ENCODE data around the gene CA9. TPM values are rescaled to one million over a fixed set of nuclear protein-coding genes. Genes with fewer than 3 reads are reported as not detected.

The CA9 gene
- total and polyA plus RNA-seq, 2 experiments from 2014 or later, result 2.3 to 4.3 TPM

GRCh38 chr9:35675204-35675603 lies 1.5 kb downstream of the CA9 start:
- no peak for DNase-seq
- Histone ChIP-seq H3K4me1 (ENCODE audit: insufficient read depth) (0 out of 2 replicates have a peak, but pooled peaks cover 3% of the 10 kb centered on the region), H3K4me3 (peak overlapping the region; percentile 75), H3K4me2 (ENCODE audit: unreplicated experiment) (peak overlapping the region; percentile 87), H3K36me3 (ENCODE audit: low read depth) (no peaks in the 10 kb centered on the region), H4K20me1 (ENCODE audit: insufficient read depth) (no peaks in the 10 kb centered on the region), H3K9me3 (ENCODE audit: low read depth) (no peaks in the 10 kb centered on the region), H3K79me2 (ENCODE audit: insufficient read depth) (no peaks in the 10 kb centered on the region), H3K9me2 (ENCODE audit: insufficient read depth) (no peaks in the 10 kb centered on the region), H3K27me3 (replicated peaks; ENCODE audit: insufficient read depth) (no peaks in the 10 kb centered on the region), H3F3A (ENCODE audit: insufficient read depth) (peaks cover 26% of the 10 kb centered on the region; the same call in 1 of the 2 replicates), H3K9ac (no peak overlapping the region), H2AFZ (peak overlapping the region; percentile 97), H3K27ac (no peak overlapping the region)
- in situ Hi-C loops (cut with MboI), result no loop called here
- no peak for TF ChIP-seq EZH2 (IDR thresholded peaks at IDR 0.05; ENCODE audit: insufficient read depth, poor library complexity, severe bottlenecking)
- TF ChIP-seq EZH2phosphoT487 (IDR thresholded peaks at IDR 0.05; ENCODE audit: insufficient read depth, low read depth), result no peak
- 25 to 30% methylated on average over 12 to 13 of the region's 13 CpGs for WGBS, 2 experiments (ENCODE audit: low coverage in 1 of 2, low lambda C conversion rate in 2 of 2, missing lambda C conversion rate in 2 of 2)

GRCh38 chr9:35675732-35676392 lies 2.1 kb downstream of the CA9 start:
- H3F3A ChIP-seq (ENCODE audit: insufficient read depth), result peaks cover 33% of the 10 kb centered on the region
- no peaks in the 10 kb centered on the region for H3K27me3 ChIP-seq (replicated peaks; ENCODE audit: insufficient read depth)
- H3K27ac ChIP-seq, result no peak overlapping the region
- H3K4me1 ChIP-seq (ENCODE audit: insufficient read depth), result 0 out of 2 replicates have a peak, but pooled peaks cover 3% of the 10 kb centered on the region
- no peaks in the 10 kb centered on the region for H3K9me2 ChIP-seq (ENCODE audit: insufficient read depth)
- no peaks in the 10 kb centered on the region for H3K9me3 ChIP-seq (ENCODE audit: low read depth)
- peak; percentile 43 for DNase-seq
- WGBS, 2 experiments (ENCODE audit: low coverage in 1 of 2, low lambda C conversion rate in 2 of 2, missing lambda C conversion rate in 2 of 2), result 10 to 14% methylated on average over 35 to 49 of the region's 51 CpGs
- in situ Hi-C loops (cut with MboI), result no loop called here
- H3K4me3 ChIP-seq, result peak overlapping the region; percentile 75
- H3K36me3 ChIP-seq (ENCODE audit: low read depth), result no peaks in the 10 kb centered on the region
- H2AFZ ChIP-seq, result peak overlapping the region; percentile 97
- TF ChIP-seq EZH2phosphoT487 (IDR thresholded peaks at IDR 0.05; ENCODE audit: insufficient read depth, low read depth), result no peak
- no peak for TF ChIP-seq EZH2 (IDR thresholded peaks at IDR 0.05; ENCODE audit: insufficient read depth, poor library complexity, severe bottlenecking)
- peak overlapping the region; percentile 56 for H3K9ac ChIP-seq
- no peaks in the 10 kb centered on the region for H4K20me1 ChIP-seq (ENCODE audit: insufficient read depth)
- H3K4me2 ChIP-seq (ENCODE audit: unreplicated experiment), result peak overlapping the region; percentile 87
- H3K79me2 ChIP-seq (ENCODE audit: insufficient read depth), result no peaks in the 10 kb centered on the region

DNA sequence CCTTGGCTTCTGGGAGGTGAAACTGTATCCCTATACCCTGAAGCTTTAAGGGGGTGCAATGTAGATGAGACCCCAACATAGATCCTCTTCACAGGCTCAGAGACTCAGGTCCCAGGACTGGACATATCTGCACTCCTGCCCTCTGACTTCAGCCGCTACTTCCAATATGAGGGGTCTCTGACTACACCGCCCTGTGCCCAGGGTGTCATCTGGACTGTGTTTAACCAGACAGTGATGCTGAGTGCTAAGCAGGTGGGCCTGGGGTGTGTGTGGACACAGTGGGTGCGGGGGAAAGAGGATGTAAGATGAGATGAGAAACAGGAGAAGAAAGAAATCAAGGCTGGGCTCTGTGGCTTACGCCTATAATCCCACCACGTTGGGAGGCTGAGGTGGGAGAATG lies 5.4 kb downstream of the CA9 start:
- no peak overlapping the region for H2AFZ ChIP-seq
- H3F3A ChIP-seq (ENCODE audit: insufficient read depth), result peaks cover 64% of the 10 kb centered on the region
- no peak overlapping the region for H3K4me2 ChIP-seq (ENCODE audit: unreplicated experiment)
- DNase-seq, result no peak
- WGBS, 2 experiments (ENCODE audit: low coverage in 1 of 2, low lambda C conversion rate in 2 of 2, missing lambda C conversion rate in 2 of 2), result 88 to 92% methylated on average over 5 of the region's 5 CpGs
- H3K9ac ChIP-seq, result no peak overlapping the region
- H3K27me3 ChIP-seq (replicated peaks; ENCODE audit: insufficient read depth), result no peaks in the 10 kb centered on the region
- TF ChIP-seq EZH2phosphoT487 (IDR thresholded peaks at IDR 0.05; ENCODE audit: insufficient read depth, low read depth) (no peak), EZH2 (IDR thresholded peaks at IDR 0.05; ENCODE audit: insufficient read depth, poor library complexity, severe bottlenecking) (no peak)
- H3K9me3 ChIP-seq (ENCODE audit: low read depth), result no peaks in the 10 kb centered on the region
- no peak overlapping the region for H3K27ac ChIP-seq
- in situ Hi-C loops (cut with MboI), result no loop called here
- no peak overlapping the region for H3K4me3 ChIP-seq
- peaks cover 7% of the 10 kb centered on the region; the same call in 1 of the 2 replicates for H3K4me1 ChIP-seq (ENCODE audit: insufficient read depth)
- H3K79me2 ChIP-seq (ENCODE audit: insufficient read depth), result peaks cover 6% of the 10 kb centered on the region; the same call in 1 of the 2 replicates
- H3K36me3 ChIP-seq (ENCODE audit: low read depth), result peaks cover 24% of the 10 kb centered on the region
- no peaks in the 10 kb centered on the region for H3K9me2 ChIP-seq (ENCODE audit: insufficient read depth)
- H4K20me1 ChIP-seq (ENCODE audit: insufficient read depth), result 0 out of 2 replicates have a peak, but pooled peaks cover 14% of the 10 kb centered on the region

GRCh38 chr9:35679766-35680330 lies 6.1 kb downstream of the CA9 start:
- no peak overlapping the region for H2AFZ ChIP-seq
- DNase-seq, result no peak
- H3K27ac ChIP-seq, result no peak overlapping the region
- H3K4me1 ChIP-seq (ENCODE audit: insufficient read depth), result peaks cover 7% of the 10 kb centered on the region; the same call in 1 of the 2 replicates
- no peak for TF ChIP-seq EZH2 (IDR thresholded peaks at IDR 0.05; ENCODE audit: insufficient read depth, poor library complexity, severe bottlenecking)
- TF ChIP-seq EZH2phosphoT487 (IDR thresholded peaks at IDR 0.05; ENCODE audit: insufficient read depth, low read depth), result no peak
- no peak overlapping the region for H3K4me3 ChIP-seq
- H3F3A ChIP-seq (ENCODE audit: insufficient read depth), result peaks cover 71% of the 10 kb centered on the region
- no peaks in the 10 kb centered on the region for H3K27me3 ChIP-seq (replicated peaks; ENCODE audit: insufficient read depth)
- peaks cover 28% of the 10 kb centered on the region for H3K36me3 ChIP-seq (ENCODE audit: low read depth)
- peaks cover 13% of the 10 kb centered on the region for H3K79me2 ChIP-seq (ENCODE audit: insufficient read depth)
- no peak overlapping the region for H3K9ac ChIP-seq
- in situ Hi-C loops (cut with MboI), result no loop called here
- H3K4me2 ChIP-seq (ENCODE audit: unreplicated experiment), result no peak overlapping the region
- no peaks in the 10 kb centered on the region for H3K9me2 ChIP-seq (ENCODE audit: insufficient read depth)
- peaks cover 20% of the 10 kb centered on the region; the same call in 1 of the 2 replicates for H4K20me1 ChIP-seq (ENCODE audit: insufficient read depth)
- 85 to 86% methylated on average over 8 of the region's 8 CpGs for WGBS, 2 experiments (ENCODE audit: low coverage in 1 of 2, low lambda C conversion rate in 2 of 2, missing lambda C conversion rate in 2 of 2)
- no peaks in the 10 kb centered on the region for H3K9me3 ChIP-seq (ENCODE audit: low read depth)
